ENCODE data around the gene DHX57. TPM values are rescaled to one million over a fixed set of nuclear protein-coding genes. Genes with fewer than 3 reads are reported as not detected.
A peak's percentile ranks its signal among the peaks of the same experiment; 100 is the strongest.

DHX57 gene
- total RNA-seq, 1 donor from 2014 or later: 20.4 TPM

- Mint-ChIP-seq H3K4me1 (peaks cover 7% of the 10 kb centered on the region), H3K27ac (peak overlapping the region; percentile 63), H3K27me3 (no peaks in the 10 kb centered on the region), H3K36me3 (ENCODE audit: low read depth) (peaks cover 53% of the 10 kb centered on the region), H3K4me3 (peak overlapping the region; percentile 46), H3K9me3 (no peaks in the 10 kb centered on the region)
- ATAC-seq (ENCODE audit: low read depth) (peak; percentile 31), DNase-seq (no peak)
- TF ChIP-seq CTCF (IDR thresholded peaks at IDR 0.05): no peak
- POLR2A ChIA-PET: interaction anchor here (2.3 kb wide), 1 partner anchor 99 kb away, joined by 5 read pairs; the partner anchor contains the start of gene SRSF7
- intact Hi-C loops (cut with micrococcal nuclease): no loop called here
- CTCF ChIA-PET: no interaction called here
Observed at GRCh38 chr2:38850045-38850444, 25.7 kb downstream of the DHX57 start.

- Mint-ChIP-seq H3K4me1 (peaks cover 55% of the 10 kb centered on the region), H3K27ac (peak overlapping the region; percentile 93), H3K27me3 (no peaks in the 10 kb centered on the region), H3K4me3 (no peak overlapping the region), H3K9me3 (no peaks in the 10 kb centered on the region), H3K36me3 (ENCODE audit: low read depth) (peaks cover 19% of the 10 kb centered on the region)
- DNase-seq (no peak), ATAC-seq (ENCODE audit: low read depth) (peak; percentile 16)
- POLR2A ChIA-PET: interaction anchor here (0.6 to 2.3 kb wide), 2 partner anchors 86 to 98 kb away, joined by 4 to 14 read pairs; partner anchors contain the start of gene SRSF7
- no peak for TF ChIP-seq CTCF (IDR thresholded peaks at IDR 0.05)
- CTCF ChIA-PET: no interaction called here
- intact Hi-C loops (cut with micrococcal nuclease): loop anchor here (1.0 to 5.0 kb wide), 4 partner anchors 41 to 254 kb away; partner anchors contain the start of genes DHX57, GEMIN6, MORN2 and SRSF7
Observed at GRCh38 chr2:38836791-38837190, 38.9 kb downstream of the DHX57 start.

GRCh38 chr2:38835990-38836389, 39.7 kb downstream of the DHX57 start:
- intact Hi-C loops (cut with micrococcal nuclease): loop anchor here (1.0 to 5.0 kb wide), 4 partner anchors 41 to 254 kb away; partner anchors contain the start of genes DHX57, GEMIN6, MORN2 and SRSF7
- H3K4me3 Mint-ChIP-seq: peak overlapping the region; percentile 47
- no peaks in the 10 kb centered on the region for H3K27me3 Mint-ChIP-seq
- no peaks in the 10 kb centered on the region for H3K9me3 Mint-ChIP-seq
- DNase-seq (no peak), ATAC-seq (ENCODE audit: low read depth) (peak; percentile 95)
- H3K36me3 Mint-ChIP-seq (ENCODE audit: low read depth): peaks cover 19% of the 10 kb centered on the region
- H3K27ac Mint-ChIP-seq: peak overlapping the region; percentile 93
- POLR2A ChIA-PET: interaction anchor here (2.3 kb wide), 1 partner anchor 85 kb away, joined by 14 read pairs; the partner anchor contains the start of gene SRSF7
- no peak for TF ChIP-seq CTCF (IDR thresholded peaks at IDR 0.05)
- peaks cover 49% of the 10 kb centered on the region for H3K4me1 Mint-ChIP-seq
- CTCF ChIA-PET: no interaction called here

GRCh38 chr2:38835015-38835601, 40.6 kb downstream of the DHX57 start:
- ChIA-PET CTCF (interaction anchor here (1.4 kb wide), 1 partner anchor 254 kb away, joined by 6 read pairs; no protein-coding TSS in a partner anchor), POLR2A (no interaction called here)
- no peaks in the 10 kb centered on the region for H3K9me3 Mint-ChIP-seq
- H3K36me3 Mint-ChIP-seq (ENCODE audit: low read depth): peaks cover 21% of the 10 kb centered on the region
- no peak for TF ChIP-seq CTCF (IDR thresholded peaks at IDR 0.05)
- no peak overlapping the region for H3K4me3 Mint-ChIP-seq
- ATAC-seq (ENCODE audit: low read depth) (no peak), DNase-seq (no peak)
- H3K4me1 Mint-ChIP-seq: peaks cover 40% of the 10 kb centered on the region
- H3K27ac Mint-ChIP-seq: peak overlapping the region; percentile 93
- no peaks in the 10 kb centered on the region for H3K27me3 Mint-ChIP-seq
- intact Hi-C loops (cut with micrococcal nuclease): loop anchor here (5.0 kb wide), 2 partner anchors 42 to 253 kb away; partner anchors contain the start of genes DHX57 and MORN2

GRCh38 chr2:38830526-38831159, 45.1 kb downstream of the DHX57 start:
- H3K4me3 Mint-ChIP-seq: no peak overlapping the region

More at GRCh38 chr2:38830526-38831159, 45.1 kb downstream of the DHX57 start:
- ChIA-PET POLR2A (no interaction called here), CTCF (no interaction called here)
- no peak for TF ChIP-seq CTCF (IDR thresholded peaks at IDR 0.05)
- intact Hi-C loops (cut with micrococcal nuclease): no loop called here
- DNase-seq (no peak), ATAC-seq (ENCODE audit: low read depth) (no peak)
- no peak overlapping the region for H3K27ac Mint-ChIP-seq
- H3K36me3 Mint-ChIP-seq (ENCODE audit: low read depth): peaks cover 27% of the 10 kb centered on the region
- H3K4me1 Mint-ChIP-seq: peaks cover 6% of the 10 kb centered on the region
- H3K27me3 Mint-ChIP-seq: no peaks in the 10 kb centered on the region
- no peaks in the 10 kb centered on the region for H3K9me3 Mint-ChIP-seq

Measured in activated B cell treated with CpG ODN at 0.5 μM for 24 hours (primary cell).